ENCODE data around the gene CADPS. TPM values are rescaled to one million over a fixed set of nuclear protein-coding genes. Genes with fewer than 3 reads are reported as not detected.

The CADPS gene
- total and polyA plus RNA-seq, 2 experiments from 2014 or later: 2.8 to 8.1 TPM

- H2AFZ ChIP-seq: no peak overlapping the region
- H4K20me1 ChIP-seq (ENCODE audit: insufficient read depth, poor library complexity, severe bottlenecking): no peaks in the 10 kb centered on the region
- no peak for DNase-seq (ENCODE audit: low spot score)
- no peak overlapping the region for H3K4me3 ChIP-seq
- H3K36me3 ChIP-seq (replicated peaks; ENCODE audit: insufficient read depth, low read depth): no peaks in the 10 kb centered on the region
- no peaks in the 10 kb centered on the region for H3K4me1 ChIP-seq (ENCODE audit: insufficient read depth)
- peaks cover 2% of the 10 kb centered on the region for H3K27me3 ChIP-seq
- H3K27ac ChIP-seq: no peak overlapping the region
- 96% methylated on average over 9 of the region's 9 CpGs for WGBS (ENCODE audit: low lambda C conversion rate, missing lambda C conversion rate)
- H3K79me2 ChIP-seq: no peaks in the 10 kb centered on the region
- no peak overlapping the region for H3K4me2 ChIP-seq
- TF ChIP-seq EZH2 (IDR thresholded peaks at IDR 0.05; ENCODE audit: borderline replicate concordance) (no peak), CTCF (IDR thresholded peaks at IDR 0.05; ENCODE audit: poor library complexity) (no peak), EZH2phosphoT487 (IDR thresholded peaks at IDR 0.05; ENCODE audit: low read depth, severe bottlenecking, unreplicated experiment) (no peak)
- H3K9me3 ChIP-seq (ENCODE audit: low read depth): no peaks in the 10 kb centered on the region
- H3K9me2 ChIP-seq (replicated peaks; ENCODE audit: insufficient read depth): no peaks in the 10 kb centered on the region
These were observed 342.4 kb downstream of the CADPS start for GRCh38 chr3:62532796-62533195.

GRCh38 chr3:62531981-62532380, 343.2 kb downstream of the CADPS start:
- no peaks in the 10 kb centered on the region for H3K27me3 ChIP-seq
- no peak overlapping the region for H3K4me2 ChIP-seq
- H3K79me2 ChIP-seq: no peaks in the 10 kb centered on the region

GRCh38 chr3:62531493-62531892, 343.7 kb downstream of the CADPS start:
- no peak for DNase-seq (ENCODE audit: low spot score)
- H3K4me2 ChIP-seq: no peak overlapping the region
- no peaks in the 10 kb centered on the region for H3K36me3 ChIP-seq (replicated peaks; ENCODE audit: insufficient read depth, low read depth)
- H2AFZ ChIP-seq: no peak overlapping the region
- TF ChIP-seq EZH2phosphoT487 (IDR thresholded peaks at IDR 0.05; ENCODE audit: low read depth, severe bottlenecking, unreplicated experiment): no peak
- no peak for TF ChIP-seq EZH2 (IDR thresholded peaks at IDR 0.05; ENCODE audit: borderline replicate concordance)
- no peak for TF ChIP-seq CTCF (IDR thresholded peaks at IDR 0.05; ENCODE audit: poor library complexity)
- no peak overlapping the region for H3K27ac ChIP-seq
- 53% methylated on average over 2 of the region's 2 CpGs for WGBS (ENCODE audit: low lambda C conversion rate, missing lambda C conversion rate)
- no peaks in the 10 kb centered on the region for H3K4me1 ChIP-seq (ENCODE audit: insufficient read depth)
- no peaks in the 10 kb centered on the region for H4K20me1 ChIP-seq (ENCODE audit: insufficient read depth, poor library complexity, severe bottlenecking)
- H3K27me3 ChIP-seq: no peaks in the 10 kb centered on the region
- no peak overlapping the region for H3K4me3 ChIP-seq
- H3K79me2 ChIP-seq: no peaks in the 10 kb centered on the region
- H3K9me3 ChIP-seq (ENCODE audit: low read depth): no peaks in the 10 kb centered on the region
- no peaks in the 10 kb centered on the region for H3K9me2 ChIP-seq (replicated peaks; ENCODE audit: insufficient read depth)

More at GRCh38 chr3:62531981-62532380, 343.2 kb downstream of the CADPS start:
- Histone ChIP-seq H2AFZ (no peak overlapping the region), H3K4me3 (no peak overlapping the region), H3K36me3 (replicated peaks; ENCODE audit: insufficient read depth, low read depth) (no peaks in the 10 kb centered on the region), H3K4me1 (ENCODE audit: insufficient read depth) (no peaks in the 10 kb centered on the region), H4K20me1 (ENCODE audit: insufficient read depth, poor library complexity, severe bottlenecking) (no peaks in the 10 kb centered on the region), H3K27ac (no peak overlapping the region), H3K9me2 (replicated peaks; ENCODE audit: insufficient read depth) (no peaks in the 10 kb centered on the region), H3K9me3 (ENCODE audit: low read depth) (no peaks in the 10 kb centered on the region)
- TF ChIP-seq EZH2 (IDR thresholded peaks at IDR 0.05; ENCODE audit: borderline replicate concordance): no peak
- TF ChIP-seq CTCF (IDR thresholded peaks at IDR 0.05; ENCODE audit: poor library complexity): no peak
- TF ChIP-seq EZH2phosphoT487 (IDR thresholded peaks at IDR 0.05; ENCODE audit: low read depth, severe bottlenecking, unreplicated experiment): no peak
- DNase-seq (ENCODE audit: low spot score): no peak

DNA sequence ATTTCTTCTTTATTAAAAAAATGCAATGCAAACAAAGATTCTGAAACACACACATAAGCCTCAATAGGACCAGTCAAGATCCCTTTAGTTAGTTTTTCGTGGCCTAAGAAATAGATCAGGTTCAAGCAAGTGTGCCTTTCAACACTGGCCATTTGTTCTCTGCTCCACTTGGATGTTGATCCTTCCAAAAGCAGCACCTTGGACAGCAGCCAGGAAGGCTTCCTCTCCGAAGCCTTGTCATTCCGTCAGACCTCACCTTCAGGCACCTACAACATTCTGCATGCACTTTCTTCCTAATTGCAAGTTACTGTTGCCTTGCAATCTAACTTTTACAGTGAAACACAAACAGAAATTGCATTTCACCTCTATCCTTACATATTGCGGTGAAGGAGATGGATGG, 346.0 kb downstream of the CADPS start:
- Histone ChIP-seq H3K9me2 (replicated peaks; ENCODE audit: insufficient read depth) (no peaks in the 10 kb centered on the region), H3K4me3 (no peak overlapping the region), H4K20me1 (ENCODE audit: insufficient read depth, poor library complexity, severe bottlenecking) (no peaks in the 10 kb centered on the region), H2AFZ (no peak overlapping the region), H3K27me3 (no peaks in the 10 kb centered on the region), H3K4me2 (no peak overlapping the region), H3K9me3 (ENCODE audit: low read depth) (no peaks in the 10 kb centered on the region), H3K4me1 (ENCODE audit: insufficient read depth) (no peaks in the 10 kb centered on the region), H3K79me2 (no peaks in the 10 kb centered on the region), H3K27ac (no peak overlapping the region), H3K36me3 (replicated peaks; ENCODE audit: insufficient read depth, low read depth) (no peaks in the 10 kb centered on the region)
- TF ChIP-seq EZH2 (IDR thresholded peaks at IDR 0.05; ENCODE audit: borderline replicate concordance) (no peak), EZH2phosphoT487 (IDR thresholded peaks at IDR 0.05; ENCODE audit: low read depth, severe bottlenecking, unreplicated experiment) (no peak), CTCF (IDR thresholded peaks at IDR 0.05; ENCODE audit: poor library complexity) (no peak)
- whole genome bisulfite sequencing (ENCODE audit: low lambda C conversion rate, missing lambda C conversion rate): 30% methylated on average over 4 of the region's 4 CpGs
- DNase-seq (ENCODE audit: low spot score): peak; percentile 76

All from hepatocyte (in vitro differentiated cells).